HG03354 (cell line): ENCODE results near the gene EFHC2.
"Not testable (repeated sequence)": the region's sequence is repeated elsewhere in the genome, so short reads cannot be mapped to it uniquely, and the experiment has no call there.

Experiments used
- ATAC-seq: cut with Tn5 transposase; IDR thresholded peaks from one replicate; pipeline ENCODE4 v1.9.1; 2021; ENCODE audit warnings: mild to moderate bottlenecking; ENCODE audit not compliant: unreplicated experiment, poor library complexity, severe bottlenecking

Gene EFHC2

DNA sequence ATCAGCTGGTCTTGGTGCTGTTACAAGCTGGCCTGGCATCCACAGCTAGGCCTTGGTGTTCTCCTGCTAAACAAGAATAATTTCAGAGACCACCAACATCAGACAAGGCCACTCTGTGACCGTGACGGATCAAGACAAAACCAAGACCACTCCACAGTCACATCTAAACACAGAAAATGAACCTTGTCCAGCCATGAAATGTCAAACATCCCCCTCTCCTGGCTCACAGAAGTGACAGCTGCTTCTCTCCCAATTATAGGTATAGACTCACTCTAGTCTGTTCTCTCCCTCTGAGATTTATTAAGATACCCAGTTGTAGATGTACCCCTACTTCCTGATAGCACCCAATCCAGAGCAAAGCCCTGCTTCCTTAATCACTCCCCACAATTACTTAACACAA lies 40.4 kb downstream of the EFHC2 start:
- no peak for ATAC-seq

DNA sequence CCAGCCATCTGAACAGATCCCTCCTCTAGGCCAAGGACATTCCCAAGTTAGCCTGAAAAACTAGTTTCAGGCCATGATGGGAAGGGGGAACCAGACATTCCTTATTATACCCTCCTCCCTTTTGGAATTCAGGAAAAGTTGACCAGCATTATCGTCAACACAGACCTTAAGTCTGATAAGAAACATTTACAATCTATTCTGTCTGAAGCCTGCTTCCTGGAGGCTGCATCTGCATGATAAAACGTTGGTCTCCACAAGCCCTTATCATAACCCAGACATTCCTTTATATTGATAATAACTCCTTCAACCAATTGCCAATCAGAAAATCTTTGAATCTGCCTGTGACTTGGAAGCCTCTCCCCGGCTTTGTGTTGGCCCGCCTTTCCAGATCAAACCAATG lies 44.3 kb downstream of the EFHC2 start:
- ATAC-seq: no peak

DNA sequence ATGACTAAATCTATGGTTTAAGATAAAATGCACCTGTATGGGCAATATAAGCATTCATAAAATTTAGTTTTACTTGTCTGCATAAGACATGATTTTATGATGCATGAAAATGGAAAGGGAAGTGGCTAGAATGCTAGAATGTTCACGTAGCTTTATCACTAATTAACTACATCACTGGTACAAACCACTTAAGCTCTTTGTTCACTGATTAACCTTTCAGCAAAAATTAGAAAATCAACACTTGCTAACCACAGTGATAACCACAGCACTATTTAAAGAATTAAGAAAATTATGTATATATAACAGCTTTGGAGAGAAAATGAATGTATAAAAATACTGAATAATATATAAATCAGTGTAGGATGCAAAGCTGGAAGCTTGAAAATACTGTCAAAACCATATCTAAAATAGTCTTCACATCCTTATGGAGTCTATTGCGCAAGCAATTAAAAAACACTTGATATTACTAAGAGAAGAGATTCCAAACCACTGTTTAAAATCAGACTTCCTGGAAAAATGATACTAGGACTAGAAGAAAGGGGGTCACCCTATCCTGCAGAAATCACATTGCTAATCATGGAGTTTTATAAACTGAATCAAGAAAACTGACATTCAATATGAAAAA lies 51.9 kb downstream of the EFHC2 start:
- peak; percentile 85 for ATAC-seq

DNA sequence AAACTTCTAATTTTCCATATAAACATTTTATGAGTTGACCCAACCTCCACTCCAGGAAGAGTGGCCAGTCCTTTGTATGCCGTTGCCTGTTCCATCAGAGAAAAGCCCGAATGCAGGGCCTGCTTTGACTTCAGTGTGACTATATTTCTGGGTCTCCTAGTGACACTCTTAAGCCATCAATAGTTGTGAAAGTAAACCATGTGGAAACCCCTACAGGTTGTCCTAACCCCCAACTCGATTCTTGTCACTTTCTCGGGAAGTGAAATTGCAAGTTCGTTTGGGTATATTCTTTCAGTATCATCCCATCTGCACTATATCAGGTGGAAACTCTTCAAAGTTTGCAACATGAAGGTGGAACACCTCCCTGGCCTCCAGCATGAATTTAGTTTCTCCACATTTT lies 52.8 kb downstream of the EFHC2 start:
- ATAC-seq: no peak

DNA sequence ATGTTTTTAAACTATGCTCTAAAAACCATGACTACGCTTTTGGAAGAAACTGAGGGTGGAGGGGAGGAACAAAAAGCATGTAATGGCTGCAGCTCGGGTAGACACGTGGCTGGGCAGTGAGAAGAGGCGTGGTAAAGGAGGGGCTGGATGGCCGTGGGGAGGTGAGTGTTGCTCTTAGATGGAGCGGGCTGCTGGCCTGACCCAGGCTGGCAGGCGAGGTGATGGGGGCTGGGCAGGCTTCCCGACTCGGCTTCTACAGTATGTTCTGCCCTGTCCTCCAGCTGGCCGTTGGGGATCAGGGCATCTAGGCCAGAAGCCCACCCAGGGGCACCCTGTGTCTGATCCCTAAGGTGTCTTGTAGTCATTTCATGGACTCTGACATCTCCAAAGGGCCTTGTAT lies 60.7 kb downstream of the EFHC2 start:
- ATAC-seq: no peak

DNA sequence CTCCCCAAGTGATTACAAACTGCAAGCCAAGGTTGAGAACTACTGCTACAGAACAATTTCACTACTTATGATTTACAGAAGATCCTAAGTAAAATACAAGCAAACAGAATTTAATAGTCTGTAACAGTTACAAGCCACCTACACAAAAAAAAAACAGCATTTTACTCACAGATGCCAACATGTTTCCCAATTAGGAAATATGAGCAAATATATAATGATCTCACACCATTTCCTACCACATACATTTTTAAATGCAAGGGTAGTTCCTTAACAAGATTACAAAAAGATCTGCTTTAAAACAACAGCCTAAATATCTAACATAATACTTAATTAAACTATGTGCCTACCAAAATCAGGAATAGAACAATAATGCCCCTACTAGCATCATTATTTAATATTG lies 63.4 kb downstream of the EFHC2 start:
- no peak for ATAC-seq

DNA sequence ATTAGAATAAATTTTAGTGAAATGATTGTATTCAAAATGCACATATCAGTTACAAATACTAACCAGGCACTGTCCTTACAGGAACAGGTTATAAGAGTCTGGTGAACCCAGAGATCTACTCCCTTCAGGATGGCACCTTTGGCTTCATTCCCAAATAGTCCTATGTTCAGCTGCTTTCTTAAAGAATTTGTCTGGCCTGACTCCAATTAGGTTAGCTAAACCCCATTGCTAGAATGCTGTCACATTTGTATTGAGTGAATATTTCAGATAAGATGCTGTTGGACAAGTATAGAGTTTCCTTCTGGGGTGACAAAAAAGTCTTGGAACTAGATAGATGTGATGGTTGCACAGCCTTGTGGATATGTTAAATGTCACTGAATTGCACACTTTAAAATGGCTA lies 69.4 kb downstream of the EFHC2 start:
- no peak for ATAC-seq

DNA sequence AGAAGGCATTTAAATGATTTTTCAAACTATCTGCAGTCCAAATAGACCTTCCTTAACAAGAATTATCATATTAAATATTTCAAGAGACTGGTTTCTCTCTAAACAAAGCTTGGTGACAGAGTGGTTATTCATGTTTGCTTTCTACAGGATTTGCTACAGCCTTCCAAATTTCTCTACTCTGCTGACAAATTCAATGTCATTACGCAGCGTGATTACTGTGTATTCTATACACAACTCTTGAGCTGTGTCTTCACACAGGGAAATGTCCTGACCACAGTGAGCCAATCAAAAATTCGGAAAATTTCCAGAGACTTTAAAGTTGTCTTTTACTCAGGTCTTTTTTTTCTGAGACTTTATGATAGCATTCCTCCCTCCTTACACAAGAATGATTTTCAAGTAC lies 75.6 kb downstream of the EFHC2 start:
- no peak for ATAC-seq

DNA sequence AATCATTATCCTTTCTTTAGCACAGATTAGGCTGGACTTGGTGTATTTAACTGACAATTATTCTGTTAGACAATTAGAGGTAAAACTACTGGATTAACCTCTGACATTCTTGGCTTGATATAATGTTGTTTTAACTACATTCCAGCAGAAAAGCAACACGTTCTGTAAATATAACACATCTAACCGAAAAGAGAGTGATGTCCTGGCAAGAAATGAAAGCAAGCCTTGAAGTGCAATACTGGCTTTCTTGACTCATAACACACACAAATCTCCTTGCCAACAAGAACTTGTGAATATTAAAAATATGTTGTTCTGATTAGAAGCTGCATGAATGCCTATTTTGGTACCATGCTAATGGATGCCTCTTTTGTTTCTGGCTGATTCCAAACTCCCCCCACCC lies 76.4 kb downstream of the EFHC2 start:
- no peak for ATAC-seq

DNA sequence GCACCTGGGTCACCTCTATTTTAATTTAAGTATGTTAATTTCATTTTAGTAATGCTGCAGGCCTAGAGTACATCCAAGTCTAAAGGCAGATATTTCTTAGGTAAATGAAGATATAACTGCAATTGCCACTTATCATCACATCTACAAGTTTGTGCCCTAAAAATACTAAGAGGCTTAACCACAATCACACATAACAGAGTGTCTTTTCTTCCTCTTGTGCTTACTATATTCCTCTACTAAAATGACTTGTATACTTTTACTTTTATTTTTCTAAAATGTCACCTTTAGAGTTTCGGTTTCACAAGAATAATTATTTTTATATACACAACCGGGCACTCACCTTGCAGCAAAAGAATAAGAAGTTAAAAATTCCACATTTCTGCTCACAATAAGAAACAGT lies 77.9 kb downstream of the EFHC2 start:
- ATAC-seq: no peak

DNA sequence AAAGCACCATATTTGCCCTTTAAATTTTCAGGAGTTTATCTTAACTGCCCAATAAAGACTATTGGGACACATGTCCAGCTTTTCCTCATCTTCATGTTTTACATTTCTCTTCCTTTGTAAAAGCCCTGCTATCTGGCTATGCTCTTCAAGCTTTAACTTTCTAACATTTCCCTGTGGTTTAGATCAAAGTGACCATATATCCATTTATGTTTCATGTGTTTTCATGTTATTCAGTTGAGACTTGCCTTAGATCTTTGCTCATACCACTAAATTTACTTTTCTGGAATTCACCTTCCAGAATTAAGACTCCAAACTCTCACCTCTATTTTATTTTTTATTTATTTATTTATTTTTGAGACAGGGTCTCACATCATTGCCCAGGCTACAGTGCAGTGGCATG lies 78.5 kb downstream of the EFHC2 start:
- no peak for ATAC-seq

DNA sequence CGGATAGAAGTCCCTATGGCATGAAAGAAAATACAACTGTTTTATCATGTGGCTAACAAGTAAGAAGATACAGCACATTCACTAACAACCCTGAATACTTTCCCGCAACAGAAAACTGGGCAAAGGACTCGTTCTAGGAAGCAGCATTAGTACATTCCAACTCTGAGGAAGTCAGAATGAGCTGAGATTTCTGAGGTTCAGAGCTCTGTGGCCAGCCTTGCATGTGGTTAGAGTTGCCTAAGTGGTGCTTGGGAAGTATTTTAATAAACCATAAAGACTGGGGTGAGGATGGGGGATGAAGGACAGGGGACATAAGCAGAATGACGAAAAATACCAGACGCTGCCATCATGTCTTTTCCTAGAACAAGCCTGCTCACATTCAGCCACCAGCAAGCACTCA lies 82.2 kb downstream of the EFHC2 start:
- no peak for ATAC-seq

DNA sequence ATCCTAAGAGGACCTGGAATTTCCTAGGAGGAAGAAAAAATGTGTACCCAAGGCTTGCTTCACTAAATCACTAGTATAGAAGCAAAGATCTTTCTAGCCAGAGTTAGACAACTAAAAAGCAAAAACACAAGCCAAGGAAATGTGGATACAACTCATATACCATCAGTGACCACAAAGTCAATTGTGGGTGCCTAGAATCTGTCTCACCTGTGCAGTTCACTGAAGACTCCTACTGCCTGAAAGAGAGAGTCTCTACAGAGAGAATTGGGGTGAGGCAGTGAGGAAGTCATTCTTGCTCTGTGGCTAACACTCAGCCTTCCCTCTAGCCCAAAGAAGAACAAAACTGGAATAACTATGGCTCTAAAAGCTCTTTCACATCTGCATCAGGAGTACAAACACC lies 82.9 kb downstream of the EFHC2 start:
- no peak for ATAC-seq

DNA sequence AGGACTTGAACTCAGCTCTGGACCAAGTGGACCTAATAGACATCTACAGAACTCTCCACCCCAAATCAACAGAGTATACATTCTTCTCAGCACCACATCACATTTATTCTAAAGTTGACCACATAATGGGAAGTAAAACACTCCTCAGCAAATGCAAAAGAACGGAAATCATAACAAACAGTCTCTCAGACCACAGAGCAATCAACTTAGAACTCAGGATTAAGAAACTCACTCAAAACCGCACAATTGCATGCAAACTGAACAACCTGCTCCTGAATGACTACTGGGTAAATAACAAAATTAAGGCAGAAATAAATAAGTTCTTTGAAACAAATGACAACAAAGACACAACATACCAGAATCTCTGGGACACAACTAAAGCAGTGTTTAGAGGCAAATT lies 87.7 kb downstream of the EFHC2 start:
- ATAC-seq: not testable (repeated sequence)

DNA sequence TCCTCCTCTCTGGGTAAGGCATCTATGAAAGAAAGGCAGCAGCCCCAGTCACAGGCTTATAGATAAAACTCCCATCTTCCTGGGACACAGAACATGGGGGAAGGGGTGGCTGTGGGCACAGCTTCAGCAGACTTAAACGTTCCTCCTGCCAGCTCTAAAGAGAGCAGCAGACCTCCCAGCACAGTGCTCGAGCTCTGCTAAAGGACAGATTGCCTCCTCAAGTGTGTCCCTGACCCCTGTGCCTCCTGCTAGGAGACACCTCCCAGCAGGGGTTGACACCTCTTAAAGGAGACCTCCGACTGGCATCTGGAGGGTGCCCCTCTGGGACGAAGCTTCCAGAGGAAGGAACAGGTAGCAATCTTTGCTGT lies 89.9 kb downstream of the EFHC2 start:
- ATAC-seq: peak; percentile 18

DNA sequence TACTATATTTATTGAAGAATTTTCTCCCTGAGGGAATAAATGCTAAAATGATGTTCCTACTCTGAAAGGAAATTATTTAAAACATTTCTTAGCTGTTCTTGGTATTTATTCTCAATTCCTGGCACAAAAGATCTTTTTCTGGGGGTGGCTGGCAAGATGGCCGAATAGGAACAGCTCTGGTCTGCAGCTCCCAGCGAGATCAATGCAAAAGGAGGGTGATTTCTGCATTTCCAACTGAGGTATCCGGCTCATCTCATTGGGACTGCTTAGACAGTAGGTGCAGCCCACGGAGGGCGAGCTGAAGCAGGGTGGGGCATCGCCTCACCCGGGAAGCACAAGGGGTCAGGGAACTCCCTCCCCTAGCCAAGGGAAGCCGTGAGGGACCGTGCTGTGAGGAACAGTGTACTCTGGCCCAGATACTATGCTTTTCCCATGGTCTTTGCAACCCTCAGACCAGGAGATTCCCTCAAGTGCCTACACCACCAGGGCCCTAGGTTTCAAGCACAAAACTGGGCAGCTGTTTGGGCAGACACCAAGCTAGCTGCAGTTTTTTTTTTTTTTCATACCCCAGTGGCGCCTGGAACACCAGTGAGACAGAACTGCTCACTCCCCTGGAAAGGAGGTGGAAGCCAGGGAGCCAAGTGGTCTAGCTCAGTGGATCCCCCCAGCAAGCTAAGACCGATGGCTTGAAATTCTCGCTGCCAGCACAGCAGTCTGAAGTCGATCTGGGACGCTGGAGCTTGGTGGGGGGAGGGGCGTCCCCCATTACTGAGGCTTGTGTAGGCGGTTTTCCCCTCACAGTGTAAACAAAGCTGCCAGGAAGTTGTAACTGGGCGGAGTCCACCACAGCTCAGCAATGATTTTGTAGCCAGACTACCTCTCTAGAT lies 90.5 kb downstream of the EFHC2 start:
- peak; percentile 97 for ATAC-seq

DNA sequence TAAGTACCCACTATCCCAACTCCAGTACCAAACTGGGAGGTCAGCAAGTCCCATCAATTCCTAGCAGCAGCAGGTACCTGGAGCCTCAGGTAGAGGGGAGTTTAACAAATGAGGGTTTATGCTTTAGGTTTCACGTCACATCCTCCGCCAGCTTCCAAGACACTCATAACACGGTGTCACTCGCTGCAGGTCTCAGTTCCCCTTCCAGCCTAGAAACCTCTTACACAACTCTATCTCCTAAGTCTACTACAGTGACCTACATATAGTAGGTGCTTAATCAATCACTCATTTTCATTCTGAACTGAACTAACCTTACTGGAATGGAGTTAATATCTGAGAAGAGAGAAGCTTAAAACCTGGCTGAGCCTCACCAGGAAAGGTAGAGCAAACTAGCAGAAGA lies 96.0 kb downstream of the EFHC2 start:
- no peak for ATAC-seq

DNA sequence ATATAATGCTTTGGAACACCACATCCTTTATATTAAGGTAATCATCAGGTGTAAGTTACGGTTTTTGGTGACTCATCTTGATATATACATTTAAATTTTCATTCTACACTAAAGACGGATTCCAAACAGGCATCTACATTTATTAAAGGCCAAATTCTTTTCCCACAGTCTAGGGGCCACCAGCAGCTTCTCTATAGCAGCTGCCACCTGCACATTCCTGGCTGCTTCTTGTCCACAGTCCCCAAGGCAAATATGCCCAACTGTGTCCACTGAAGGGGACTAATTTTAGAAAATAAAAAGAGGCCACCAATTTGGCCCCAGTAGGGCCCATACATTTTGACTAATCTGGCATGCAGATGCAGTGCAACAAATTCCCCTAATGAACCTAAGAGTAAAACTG lies 96.6 kb downstream of the EFHC2 start:
- ATAC-seq: no peak

DNA sequence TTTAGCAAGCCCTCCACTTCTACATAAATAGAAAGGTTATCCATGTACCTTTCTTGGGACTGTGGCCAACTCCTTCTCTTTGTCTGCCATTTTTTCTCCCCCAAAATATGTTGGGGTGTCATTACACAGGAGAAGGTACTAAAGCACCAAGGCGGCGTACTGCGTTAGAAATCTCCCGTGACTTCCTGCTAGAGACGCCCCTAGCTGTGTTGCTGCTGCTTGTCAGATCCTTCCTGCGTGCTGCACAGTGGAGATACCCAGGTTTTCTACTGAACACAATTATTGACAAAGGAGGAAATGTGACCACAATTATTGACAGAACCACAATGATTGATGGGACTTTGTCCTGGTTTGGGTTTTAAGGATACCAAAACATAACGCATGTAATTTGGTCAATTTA lies 97.7 kb downstream of the EFHC2 start:
- no peak for ATAC-seq

DNA sequence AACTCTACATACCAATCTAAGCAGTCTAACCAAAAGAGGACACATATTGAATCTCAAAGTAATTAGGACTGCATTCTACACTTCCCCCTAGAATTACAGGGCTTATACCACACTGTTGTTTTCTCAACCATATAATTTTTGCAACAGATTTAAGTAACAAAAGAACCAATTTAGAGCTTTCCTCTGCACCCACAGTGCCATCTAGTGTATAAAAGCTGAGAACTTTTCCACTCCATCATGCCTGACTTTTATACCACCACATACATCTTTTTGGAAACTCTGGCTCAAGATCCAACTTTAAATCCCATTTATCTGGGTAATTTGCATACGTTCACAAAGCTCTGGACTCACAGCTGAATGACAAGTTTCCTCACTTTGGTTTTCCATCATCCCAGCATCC lies 99.5 kb downstream of the EFHC2 start:
- ATAC-seq: no peak

DNA sequence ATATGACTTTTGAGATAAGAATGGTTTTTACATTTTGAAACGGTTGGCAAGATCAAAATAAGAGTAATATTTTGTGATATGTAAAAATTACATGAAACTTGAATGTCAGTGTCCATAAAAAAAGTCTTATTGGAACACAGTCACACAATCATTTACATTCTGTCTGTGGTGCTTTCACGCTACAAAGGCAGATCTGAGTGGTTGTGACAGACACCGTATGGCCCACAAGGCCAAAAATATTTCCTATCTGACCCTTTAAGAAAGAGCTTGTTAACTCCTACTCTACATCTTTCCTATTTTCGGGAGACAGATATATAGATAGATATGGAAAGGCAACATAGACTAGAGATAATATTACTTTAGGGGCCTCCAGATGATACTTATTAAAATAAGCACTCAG lies 101.9 kb downstream of the EFHC2 start:
- ATAC-seq: no peak

DNA sequence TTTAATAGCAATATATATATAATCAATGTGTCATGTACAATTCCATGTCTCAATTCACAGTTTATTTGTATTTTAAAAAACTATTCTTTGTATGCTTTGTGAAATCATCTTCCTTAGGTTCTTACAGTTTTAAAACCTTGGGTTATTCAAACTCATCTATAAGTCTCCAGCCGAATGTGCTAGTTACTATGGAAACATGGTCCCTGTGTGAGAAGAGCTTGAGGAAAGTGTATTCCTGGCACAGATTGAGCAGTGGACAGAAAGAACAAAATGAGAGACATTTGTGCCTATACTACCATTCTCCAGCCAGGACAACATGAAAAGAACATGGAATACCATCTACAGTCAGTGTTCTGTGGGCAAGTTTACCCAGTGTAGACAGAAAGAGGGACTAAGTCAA lies 103.4 kb downstream of the EFHC2 start:
- no peak for ATAC-seq
